Measurements from ENCODE around the gene TENM3.
"Not testable (repeated sequence)": the region's sequence is repeated elsewhere in the genome, so short reads cannot be mapped to it uniquely, and the experiment has no call there.

The TENM3 gene

GRCh38 chr4:182382941-182383340, 139.7 kb downstream of the TENM3 start:
- H3K4me3 ChIP-seq (ENCODE audit: low read length) = no peak overlapping the region
- TF ChIP-seq ZNF274 (IDR thresholded peaks at IDR 0.05; ENCODE audit: low read depth, low read length) = no peak

GRCh38 chr4:182384631-182385091, 141.5 kb downstream of the TENM3 start:
- TF ChIP-seq ZNF274 (IDR thresholded peaks at IDR 0.05; ENCODE audit: low read depth, low read length) = no peak

GRCh38 chr4:182385897-182386296, 142.7 kb downstream of the TENM3 start:
- TF ChIP-seq ZNF274 (IDR thresholded peaks at IDR 0.05; ENCODE audit: low read depth, low read length) = no peak
- H3K4me3 ChIP-seq (ENCODE audit: low read length) = no peak overlapping the region

More at GRCh38 chr4:182384631-182385091, 141.5 kb downstream of the TENM3 start:
- no peak overlapping the region for H3K4me3 ChIP-seq (ENCODE audit: low read length)

- H3K4me3 ChIP-seq (ENCODE audit: low read length) = not testable (repeated sequence)
These were observed 143.4 kb downstream of the TENM3 start for GRCh38 chr4:182386576-182386975.

- no peak overlapping the region for H3K4me3 ChIP-seq (ENCODE audit: low read length)
- no peak for TF ChIP-seq ZNF274 (IDR thresholded peaks at IDR 0.05; ENCODE audit: low read depth, low read length)
These were observed 148.0 kb downstream of the TENM3 start for GRCh38 chr4:182391111-182391684.

GRCh38 chr4:182394181-182394580, 151.0 kb downstream of the TENM3 start:
- no peak for TF ChIP-seq ZNF274 (IDR thresholded peaks at IDR 0.05; ENCODE audit: low read depth, low read length)

GRCh38 chr4:182400081-182400480, 156.9 kb downstream of the TENM3 start:
- no peak overlapping the region for H3K4me3 ChIP-seq (ENCODE audit: low read length)
- no peak for TF ChIP-seq ZNF274 (IDR thresholded peaks at IDR 0.05; ENCODE audit: low read depth, low read length)

More at GRCh38 chr4:182394181-182394580, 151.0 kb downstream of the TENM3 start:
- H3K4me3 ChIP-seq (ENCODE audit: low read length) = no peak overlapping the region

GRCh38 chr4:182400790-182401189, 157.6 kb downstream of the TENM3 start:
- no peak for TF ChIP-seq ZNF274 (IDR thresholded peaks at IDR 0.05; ENCODE audit: low read depth, low read length)
- H3K4me3 ChIP-seq (ENCODE audit: low read length) = no peak overlapping the region

- no peak for TF ChIP-seq ZNF274 (IDR thresholded peaks at IDR 0.05; ENCODE audit: low read depth, low read length)
- no peak overlapping the region for H3K4me3 ChIP-seq (ENCODE audit: low read length)
These were observed 161.2 kb downstream of the TENM3 start for GRCh38 chr4:182404376-182404775.

GRCh38 chr4:182405087-182405486, 161.9 kb downstream of the TENM3 start:
- H3K4me3 ChIP-seq (ENCODE audit: low read length) = no peak overlapping the region
- TF ChIP-seq ZNF274 (IDR thresholded peaks at IDR 0.05; ENCODE audit: low read depth, low read length) = no peak

- H3K4me3 ChIP-seq (ENCODE audit: low read length) = no peak overlapping the region
- no peak for TF ChIP-seq ZNF274 (IDR thresholded peaks at IDR 0.05; ENCODE audit: low read depth, low read length)
These were observed 166.1 kb downstream of the TENM3 start for GRCh38 chr4:182409271-182409670.

- TF ChIP-seq ZNF274 (IDR thresholded peaks at IDR 0.05; ENCODE audit: low read depth, low read length) = no peak
- H3K4me3 ChIP-seq (ENCODE audit: low read length) = no peak overlapping the region
These were observed 168.2 kb downstream of the TENM3 start for GRCh38 chr4:182411391-182411790.

GRCh38 chr4:182413550-182413949, 170.3 kb downstream of the TENM3 start:
- TF ChIP-seq ZNF274 (IDR thresholded peaks at IDR 0.05; ENCODE audit: low read depth, low read length) = no peak
- H3K4me3 ChIP-seq (ENCODE audit: low read length) = no peak overlapping the region

- no peak overlapping the region for H3K4me3 ChIP-seq (ENCODE audit: low read length)
- TF ChIP-seq ZNF274 (IDR thresholded peaks at IDR 0.05; ENCODE audit: low read depth, low read length) = no peak
These were observed 171.9 kb downstream of the TENM3 start for GRCh38 chr4:182415116-182415515.

GRCh38 chr4:182416067-182416466, 172.9 kb downstream of the TENM3 start:
- TF ChIP-seq ZNF274 (IDR thresholded peaks at IDR 0.05; ENCODE audit: low read depth, low read length) = no peak
- no peak overlapping the region for H3K4me3 ChIP-seq (ENCODE audit: low read length)
